K562 (cell line): ENCODE measurements around the gene DIAPH3. TPM values are rescaled to one million over a fixed set of nuclear protein-coding genes. Genes with fewer than 3 reads are reported as not detected.
A peak's percentile ranks its signal among the peaks of the same experiment; 100 is the strongest.

Experiments
- CREB1 ChIP-seq, 2 experiments: sonication (generic) in 1 of 2; formaldehyde crosslinking in 1 of 2; IDR thresholded peaks; 2 replicates each; pipeline versions ENCODE4 v1.6.1 to v1.8.0; 2012 to 2022; ENCODE audit warnings: inconsistent platforms in 1 of 2, mild to moderate bottlenecking in 1 of 2, missing genetic modification reagents in 1 of 2, moderate library complexity in 1 of 2
- CREB3 ChIP-seq: fragments of 450-650 bp; conservative IDR thresholded peaks from 2 replicates; pipeline ENCODE4 v1.6.1; 2016; ENCODE audit warnings: missing genetic modification characterization, low read depth, mild to moderate bottlenecking, missing compliant biosample characterization, moderate library complexity
- EGR1 ChIP-seq: fragments of 450-650 bp; conservative IDR thresholded peaks from 2 replicates; pipeline ENCODE4 v1.6.1; 2017; ENCODE audit warnings: mild to moderate bottlenecking
- ETS2 ChIP-seq: IDR thresholded peaks from 2 replicates; pipeline ENCODE4 v1.6.1; 2016; ENCODE audit warnings: borderline replicate concordance, missing genetic modification characterization, mild to moderate bottlenecking, moderate library complexity, missing compliant biosample characterization; ENCODE audit not compliant: poor library complexity, severe bottlenecking
- KDM5B ChIP-seq: fragments of 200-600 bp; sonication (generic); IDR thresholded peaks from 2 replicates; pipeline ENCODE4 v1.6.1; 2012; ENCODE audit warnings: low read depth, mild to moderate bottlenecking, moderate library complexity, low read length, control low read depth, inconsistent platforms; ENCODE audit not compliant: insufficient replicate concordance
- NCOA6 ChIP-seq: fragments of 450-650 bp; IDR thresholded peaks from 2 replicates; pipeline ENCODE4 v1.6.1; 2017; ENCODE audit warnings: mild to moderate bottlenecking
- NONO ChIP-seq, 2 experiments: fragments of 200-400 bp in 1 of 2; fragments of 450-650 bp in 1 of 2; formaldehyde crosslinking in 1 of 2; IDR thresholded peaks; 2 replicates each; pipeline ENCODE4 v1.6.1; 2017; ENCODE audit warnings: low read depth in 2 of 2, mild to moderate bottlenecking in 2 of 2, moderate library complexity in 2 of 2, low read length in 1 of 2
- PBX2 ChIP-seq, 2 experiments: IDR thresholded peaks in 1 of 2; conservative IDR thresholded peaks in 1 of 2; 2 replicates each; pipeline ENCODE4 v1.6.1; 2016; ENCODE audit warnings: low read depth in 2 of 2, mild to moderate bottlenecking in 1 of 2, missing compliant biosample characterization in 1 of 2, missing genetic modification characterization in 1 of 2, moderate library complexity in 1 of 2
- POLR3G ChIP-seq: IDR thresholded peaks from 2 replicates; pipeline ENCODE4 v1.6.1; 2011; ENCODE audit not compliant: insufficient read length, insufficient replicate concordance; ENCODE audit errors: extremely low read depth
- POU5F1 ChIP-seq: fragments of 150-350 bp; IDR thresholded peaks from 2 replicates; pipeline ENCODE4 v1.6.1; 2014; ENCODE audit warnings: borderline replicate concordance, low read length, low read depth, mild to moderate bottlenecking; ENCODE audit not compliant: partially characterized antibody
- SFPQ ChIP-seq: fragments of 200-400 bp; formaldehyde crosslinking; IDR thresholded peaks from 2 replicates; pipeline ENCODE4 v1.6.1; 2017; ENCODE audit warnings: mild to moderate bottlenecking, low read depth, low read length, moderate library complexity
- SIX5 ChIP-seq, 2 experiments: IDR thresholded peaks; 2 replicates each; pipeline ENCODE4 v1.6.1; 2011; ENCODE audit warnings: low read length in 2 of 2, borderline replicate concordance in 1 of 2, low read depth in 1 of 2, mild to moderate bottlenecking in 1 of 2, moderate library complexity in 1 of 2; ENCODE audit not compliant: insufficient read depth in 1 of 2
- STAT5B ChIP-seq: fragments of 250-450 bp; sonication (Bioruptor Pico); IDR thresholded peaks from 2 replicates; pipeline ENCODE4 v1.8.0; 2021; ENCODE audit warnings: mild to moderate bottlenecking, inconsistent platforms
- SUPT5H ChIP-seq: fragments of 450-650 bp; IDR thresholded peaks from 2 replicates; pipeline ENCODE4 v1.6.1; 2016
- TOE1 ChIP-seq, 2 experiments: fragments of 450-650 bp in 1 of 2; sonication (generic) in 1 of 2; formaldehyde crosslinking in 1 of 2; IDR thresholded peaks; 2 replicates each; pipeline versions ENCODE4 v1.7.1 to v1.8.0; 2016 to 2022; ENCODE audit warnings: borderline replicate concordance in 2 of 2, mild to moderate bottlenecking in 2 of 2, antibody characterized with exemption in 1 of 2, inconsistent platforms in 1 of 2, low read depth in 1 of 2, missing genetic modification reagents in 1 of 2, moderate library complexity in 1 of 2
- ZNF174 ChIP-seq: fragments of 250-450 bp; sonication (Bioruptor Pico); IDR thresholded peaks from 2 replicates; pipeline ENCODE4 v1.4.0; 2020; ENCODE audit warnings: mild to moderate bottlenecking
- ZNF217 ChIP-seq: sonication (generic); formaldehyde crosslinking; IDR thresholded peaks from 2 replicates; pipeline ENCODE4 v1.8.0; 2022; ENCODE audit warnings: mild to moderate bottlenecking, missing genetic modification reagents
- ZNF24 ChIP-seq: fragments of 450-650 bp; IDR thresholded peaks from 2 replicates; pipeline ENCODE4 v1.6.1; 2016
- polyA plus RNA-seq, 8 experiments: library from polyadenylated mRNA; depleted of rRNA in 4 of 8; stranded (reverse) in 5 of 8; unstranded in 3 of 8; fragments of >200 nt; fragmentation: Nextera tagmentation in 2 of 8; fragmentation: Illumina TruSeq in 1 of 8; extraction: Ambion mirVana in 2 of 8; extraction: Trizol in 1 of 8; gene quantifications; 2 replicates each; pipeline versions ENCODE4 v1.2.1 to v1.2.3, GENCODE V29; 2011 to 2014; ENCODE audit warnings: inconsistent platforms in 1 of 8, missing spikeins in 1 of 8
- total RNA-seq, 7 experiments: library from RNA; depleted of rRNA in 6 of 7; stranded (reverse); fragments of >200 nt in 6 of 7; fragmentation: Illumina TruSeq in 2 of 7; extraction: Trizol in 2 of 7; gene quantifications; 2 replicates each; pipeline versions ENCODE4 v1.2.1 to v1.2.3, GENCODE V29; 2011 to 2021; ENCODE audit warnings: low replicate concordance in 1 of 7

DIAPH3 gene
- total and polyA plus RNA-seq, 9 of the 15 experiments (the other 6 are each of a cell fraction or from before 2014, with no cell fraction given), result 9.0 to 18.7 (median 14.7) TPM

- TF ChIP-seq SFPQ (no peak), TOE1 (IDR thresholded peaks at IDR 0.05; ENCODE audit: borderline replicate concordance) (no peak), TOE1 (CRISPR knock-in tag; IDR thresholded peaks at IDR 0.05; ENCODE audit: borderline replicate concordance, low read depth) (no peak), ZNF217 (CRISPR knock-in tag) (no peak), POLR3G (no peak), NCOA6 (no peak), PBX2 (CRISPR knock-in tag; IDR thresholded peaks at IDR 0.05; ENCODE audit: low read depth) (peak; percentile 80), PBX2 (tag; conservative IDR thresholded peaks at IDR 0.05; ENCODE audit: low read depth) (peak; percentile 97), ZNF24 (no peak), ETS2 (no peak), SUPT5H (peak; percentile 85), STAT5B (CRISPR knock-in tag) (no peak), POU5F1 (no peak), ZNF174 (CRISPR knock-in tag) (no peak), KDM5B (peak; percentile 58), CREB3 (tag) (no peak), NONO (IDR thresholded peaks at IDR 0.05; ENCODE audit: low read depth in 2 of 2, low read length in 1 of 2) (no peak), SIX5 (IDR thresholded peaks at IDR 0.05; ENCODE audit: borderline replicate concordance in 1 of 2, insufficient read depth in 1 of 2, low read depth in 1 of 2, low read length in 2 of 2) (no peak), EGR1 (no peak), CREB1 (IDR thresholded peaks at IDR 0.05) (peak; percentile 94), CREB1 (CRISPR knock-in tag; IDR thresholded peaks at IDR 0.05) (peak; percentile 93)
These were observed at the start of gene DIAPH3 (continued) for GRCh38 chr13:60163478-60164233.
